ENCODE data around the gene PCK2. TPM values are rescaled to one million over a fixed set of nuclear protein-coding genes. Genes with fewer than 3 reads are reported as not detected.

The PCK2 gene
- total RNA-seq, 2 donors from 2014 or later, result 11.4 to 16.9 TPM

- DNase-seq (ENCODE audit: low spot score) (no peak), ATAC-seq (ENCODE audit: insufficient number of reproducible peaks, low FRiP score, low read depth) (no peak)
- H3K4me3 ChIP-seq, result no peak overlapping the region
- H3K4me1 ChIP-seq (ENCODE audit: control insufficient read depth in 1 of 2, low read depth in 2 of 2), result no peaks in the 10 kb centered on the region
- no peak overlapping the region for H3K27ac ChIP-seq
- no peaks in the 10 kb centered on the region for H3K36me3 ChIP-seq
- H3K9me3 ChIP-seq, result no peaks in the 10 kb centered on the region
- no peak for TF ChIP-seq CTCF (IDR thresholded peaks at IDR 0.05)
- no peaks in the 10 kb centered on the region for H3K27me3 ChIP-seq (replicated peaks; ENCODE audit: insufficient read depth)
Observed at GRCh38 chr14:24058951-24059475, 35.1 kb upstream of the PCK2 start.

GRCh38 chr14:24059841-24060388, 34.2 kb upstream of the PCK2 start:
- no peak for DNase-seq (ENCODE audit: low spot score)
- Histone ChIP-seq H3K4me1 (ENCODE audit: control insufficient read depth in 1 of 2, low read depth in 2 of 2) (no peaks in the 10 kb centered on the region), H3K9me3 (no peaks in the 10 kb centered on the region), H3K27me3 (replicated peaks; ENCODE audit: insufficient read depth) (no peaks in the 10 kb centered on the region), H3K4me3 (no peak overlapping the region), H3K36me3 (no peaks in the 10 kb centered on the region), H3K27ac (no peak overlapping the region)
- TF ChIP-seq CTCF (IDR thresholded peaks at IDR 0.05), result no peak
- no peak for ATAC-seq (ENCODE audit: insufficient number of reproducible peaks, low FRiP score, low read depth)

DNA sequence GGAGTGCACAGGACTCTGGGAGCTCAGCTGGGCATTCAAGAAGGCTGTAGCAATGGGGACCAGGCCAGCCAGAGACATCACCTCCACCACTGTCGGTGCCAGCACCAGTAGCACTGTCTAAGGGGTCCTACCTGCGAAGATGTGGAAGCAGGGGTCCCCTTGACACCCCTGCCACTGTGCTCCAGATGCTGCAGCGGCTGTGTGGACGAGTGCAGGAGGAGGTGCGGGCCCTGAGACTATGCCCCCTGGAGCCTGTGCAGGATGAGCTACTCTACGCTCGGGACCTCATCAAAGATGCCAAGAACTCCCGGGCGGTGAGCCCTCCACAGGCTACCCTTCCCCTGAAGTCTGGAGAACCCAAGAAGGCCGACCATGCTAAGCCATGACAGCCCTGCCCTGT, 33.7 kb upstream of the PCK2 start:
- no peaks in the 10 kb centered on the region for H3K36me3 ChIP-seq
- H3K9me3 ChIP-seq, result no peaks in the 10 kb centered on the region
- no peak overlapping the region for H3K4me3 ChIP-seq
- DNase-seq (ENCODE audit: low spot score) (no peak), ATAC-seq (ENCODE audit: insufficient number of reproducible peaks, low FRiP score, low read depth) (no peak)
- no peak overlapping the region for H3K27ac ChIP-seq
- no peak for TF ChIP-seq CTCF (IDR thresholded peaks at IDR 0.05)
- no peaks in the 10 kb centered on the region for H3K27me3 ChIP-seq (replicated peaks; ENCODE audit: insufficient read depth)
- no peaks in the 10 kb centered on the region for H3K4me1 ChIP-seq (ENCODE audit: control insufficient read depth in 1 of 2, low read depth in 2 of 2)

DNA sequence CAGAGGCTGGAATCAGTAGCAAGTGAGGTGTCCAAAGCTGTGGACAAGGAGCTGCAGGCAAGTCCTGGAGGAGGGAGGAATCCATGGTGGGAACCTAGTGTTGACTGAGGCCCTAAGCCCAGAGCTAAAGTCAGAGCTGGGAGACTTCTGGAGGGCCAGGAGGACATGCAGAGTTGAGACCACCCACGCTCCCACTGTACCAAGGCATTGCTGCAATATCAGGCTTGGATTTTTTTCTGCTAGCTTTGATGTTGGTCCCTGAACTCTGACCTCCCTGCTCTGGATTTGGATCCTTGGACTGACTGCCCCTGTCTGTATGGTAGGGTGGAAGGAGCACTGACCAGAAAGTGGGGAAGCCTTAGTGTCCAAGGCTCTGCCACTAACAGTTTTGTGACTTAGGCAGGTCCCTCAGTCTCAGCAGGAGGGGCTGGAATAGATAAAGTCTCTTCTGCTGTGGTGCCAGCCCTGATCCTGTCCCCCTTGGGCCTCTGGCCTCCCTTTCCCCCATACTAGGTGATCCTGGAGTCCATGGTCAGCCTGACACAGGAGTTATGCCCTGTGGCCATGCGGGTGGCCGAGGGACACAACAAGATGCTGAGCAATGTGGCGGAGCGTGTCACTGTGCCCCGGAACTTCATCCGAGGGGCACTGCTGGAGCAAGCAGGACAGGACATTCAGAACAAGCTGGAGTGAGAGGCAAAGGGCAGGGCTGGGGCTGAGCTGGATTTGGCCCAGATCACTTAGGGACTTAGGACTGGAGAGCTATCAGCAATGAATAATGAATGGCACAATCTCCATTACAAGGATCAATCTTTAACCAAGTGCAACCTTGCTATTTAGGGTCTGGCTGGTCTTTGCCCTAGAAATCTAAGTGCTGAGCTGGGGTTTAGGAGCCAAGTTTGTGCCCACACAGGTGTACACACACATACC, 32.9 kb upstream of the PCK2 start:
- ATAC-seq (ENCODE audit: insufficient number of reproducible peaks, low FRiP score, low read depth) (no peak), DNase-seq (ENCODE audit: low spot score) (no peak)
- H3K4me1 ChIP-seq (ENCODE audit: control insufficient read depth in 1 of 2, low read depth in 2 of 2), result no peaks in the 10 kb centered on the region
- H3K4me3 ChIP-seq, result no peak overlapping the region
- no peak overlapping the region for H3K27ac ChIP-seq
- no peak for TF ChIP-seq CTCF (IDR thresholded peaks at IDR 0.05)
- H3K27me3 ChIP-seq (replicated peaks; ENCODE audit: insufficient read depth), result no peaks in the 10 kb centered on the region
- no peaks in the 10 kb centered on the region for H3K9me3 ChIP-seq
- H3K36me3 ChIP-seq, result no peaks in the 10 kb centered on the region

- Histone ChIP-seq H3K27ac (no peak overlapping the region), H3K9me3 (no peaks in the 10 kb centered on the region), H3K27me3 (replicated peaks; ENCODE audit: insufficient read depth) (no peaks in the 10 kb centered on the region), H3K36me3 (no peaks in the 10 kb centered on the region), H3K4me3 (no peak overlapping the region), H3K4me1 (ENCODE audit: control insufficient read depth in 1 of 2, low read depth in 2 of 2) (no peaks in the 10 kb centered on the region)
- ATAC-seq (ENCODE audit: insufficient number of reproducible peaks, low FRiP score, low read depth), result no peak
- DNase-seq (ENCODE audit: low spot score), result no peak
- no peak for TF ChIP-seq CTCF (IDR thresholded peaks at IDR 0.05)
Observed at GRCh38 chr14:24062216-24062980, 31.7 kb upstream of the PCK2 start.
